ENCODE results near the gene PAX5.
A peak's percentile ranks its signal among the peaks of the same experiment; 100 is the strongest.

The PAX5 gene

GRCh38 chr9:36929350-36929675 is 104.8 kb downstream of the PAX5 start:
- no peak overlapping the region for H3K4me3 ChIP-seq (ENCODE audit: control insufficient read depth, low read depth, low read length)
- no peak for TF ChIP-seq CTCF (conservative IDR thresholded peaks at IDR 0.05; ENCODE audit: control insufficient read depth, insufficient read depth, low read depth, low read length)
- DNase-seq (ENCODE audit: low read depth): no peak

- TF ChIP-seq CTCF (conservative IDR thresholded peaks at IDR 0.05; ENCODE audit: control insufficient read depth, insufficient read depth, low read depth, low read length): no peak
- DNase-seq (ENCODE audit: low read depth): peak; percentile 78
- no peak overlapping the region for H3K4me3 ChIP-seq (ENCODE audit: control insufficient read depth, low read depth, low read length)
Observed at GRCh38 chr9:36928670-36929349, 105.3 kb downstream of the PAX5 start.

GRCh38 chr9:36928210-36928609 is 105.9 kb downstream of the PAX5 start:
- no peak for TF ChIP-seq CTCF (conservative IDR thresholded peaks at IDR 0.05; ENCODE audit: control insufficient read depth, insufficient read depth, low read depth, low read length)
- DNase-seq (ENCODE audit: low read depth): no peak
- no peak overlapping the region for H3K4me3 ChIP-seq (ENCODE audit: control insufficient read depth, low read depth, low read length)

GRCh38 chr9:36924757-36925432 is 109.2 kb downstream of the PAX5 start:
- no peak for DNase-seq (ENCODE audit: low read depth)
- H3K4me3 ChIP-seq (ENCODE audit: control insufficient read depth, low read depth, low read length): no peak overlapping the region
- TF ChIP-seq CTCF (conservative IDR thresholded peaks at IDR 0.05; ENCODE audit: control insufficient read depth, insufficient read depth, low read depth, low read length): no peak

- no peak for TF ChIP-seq CTCF (conservative IDR thresholded peaks at IDR 0.05; ENCODE audit: control insufficient read depth, insufficient read depth, low read depth, low read length)
- peak; percentile 85 for DNase-seq (ENCODE audit: low read depth)
- no peak overlapping the region for H3K4me3 ChIP-seq (ENCODE audit: control insufficient read depth, low read depth, low read length)
Observed at GRCh38 chr9:36924071-36924470, 110.0 kb downstream of the PAX5 start.

GRCh38 chr9:36923025-36923625 is 110.9 kb downstream of the PAX5 start:
- no peak for DNase-seq (ENCODE audit: low read depth)
- no peak for TF ChIP-seq CTCF (conservative IDR thresholded peaks at IDR 0.05; ENCODE audit: control insufficient read depth, insufficient read depth, low read depth, low read length)
- H3K4me3 ChIP-seq (ENCODE audit: control insufficient read depth, low read depth, low read length): no peak overlapping the region

All from fibroblast of mammary gland (primary cell).